OCI-LY7 (cell line): ENCODE data around the gene TTC28. TPM values are rescaled to one million over a fixed set of nuclear protein-coding genes. Genes with fewer than 3 reads are reported as not detected.
"Not testable (repeated sequence)": the region's sequence is repeated elsewhere in the genome, so short reads cannot be mapped to it uniquely, and the experiment has no call there.

Experiments used
- BruUV-seq: library from RNA; stranded (reverse); fragments of 400-500 nt; replicated peaks from 2 replicates; lab custom pipeline; 2021; lab: Mats Ljungman, UMichigan
- CTCF ChIA-PET: fragments of 300-600 bp; sonication (Branson Sonifier 250); formaldehyde crosslinking; loops from one replicate; lab custom pipeline; 2022; ENCODE audit warnings: antibody characterized with exemption; ENCODE audit not compliant: unreplicated experiment; lab: Charles Lee
- POLR2A ChIA-PET: fragments of 300-600 bp; sonication (Branson Sonifier 250); formaldehyde crosslinking; loops from one replicate; lab custom pipeline; 2022; ENCODE audit warnings: antibody characterized with exemption; lab: Charles Lee
- DNase-seq: peaks from one replicate; pipeline ENCODE4 v3.0.0-alpha.2; 2015; ENCODE audit warnings: low spot score
- H2AFZ ChIP-seq: fragments of 200-600 bp; sonication (generic), shearing (Covaris generic); 2 replicates; pipeline ENCODE4 v1.6.1; 2014; ENCODE audit warnings: mild to moderate bottlenecking, antibody characterized with exemption, low read length, moderate library complexity
- H3K27ac ChIP-seq: fragments of 200-600 bp; sonication (generic); 2 replicates; pipeline ENCODE4 v1.5.1; 2014; ENCODE audit warnings: mixed run types, low read depth, mild to moderate bottlenecking, moderate library complexity, low read length, inconsistent platforms; ENCODE audit not compliant: poor library complexity, severe bottlenecking
- H3K36me3 ChIP-seq: fragments of 200-600 bp; sonication (generic); 2 replicates; pipeline ENCODE4 v1.6.1; 2014; ENCODE audit warnings: mild to moderate bottlenecking, antibody characterized with exemption, low read length, moderate library complexity, mixed read lengths; ENCODE audit not compliant: insufficient read depth
- H3K4me1 ChIP-seq: fragments of 200-600 bp; sonication (generic); 2 replicates; pipeline ENCODE4 v1.5.1; 2014; ENCODE audit warnings: mild to moderate bottlenecking, low read length; ENCODE audit not compliant: insufficient read depth, poor library complexity, severe bottlenecking
- H3K4me2 ChIP-seq: fragments of 200-600 bp; sonication (generic); 2 replicates; pipeline ENCODE4 v1.6.1; 2014; ENCODE audit warnings: mild to moderate bottlenecking, low read length
- H3K4me3 ChIP-seq: fragments of 200-600 bp; sonication (generic); 2 replicates; pipeline ENCODE4 v1.5.1; 2014; ENCODE audit warnings: mild to moderate bottlenecking, low read depth, low read length; ENCODE audit not compliant: poor library complexity, severe bottlenecking
- H3K79me2 ChIP-seq: fragments of 200-600 bp; sonication (generic); 2 replicates; pipeline ENCODE4 v1.6.1; 2016; ENCODE audit warnings: low read depth, mild to moderate bottlenecking, low read length, moderate library complexity, mixed read lengths; ENCODE audit not compliant: insufficient read depth
- H3K9me2 ChIP-seq: fragments of 200-600 bp; sonication (generic); 2 replicates; pipeline ENCODE4 v1.6.1; 2016; ENCODE audit warnings: mild to moderate bottlenecking, low read length, mixed read lengths; ENCODE audit not compliant: insufficient read depth
- H3K9me3 ChIP-seq: fragments of 200-600 bp; sonication (generic); 2 replicates; pipeline ENCODE4 v1.6.1; 2014; ENCODE audit warnings: mild to moderate bottlenecking, mixed run types, low read length, mixed read lengths
- H4K20me1 ChIP-seq: fragments of 200-600 bp; sonication (generic); 2 replicates; pipeline ENCODE4 v1.6.1; 2014; ENCODE audit warnings: mild to moderate bottlenecking, antibody characterized with exemption, low read length, moderate library complexity, mixed read lengths; ENCODE audit not compliant: insufficient read depth
- EZH2phosphoT487 ChIP-seq: fragments of 200-600 bp; sonication (generic); IDR thresholded peaks from 2 replicates; pipeline ENCODE4 v1.6.1; 2018; ENCODE audit warnings: low read depth, borderline replicate concordance, mild to moderate bottlenecking, mixed run types, antibody characterized with exemption, low read length, moderate library complexity, mixed read lengths
- intact Hi-C: fragments of 100-400 bp; cut with micrococcal nuclease; formaldehyde crosslinking; loops from one replicate; pipeline ENCODE4 v1.10.0; 2022; ENCODE audit not compliant: unreplicated experiment
- total RNA-seq, 2 experiments: library from RNA; depleted of rRNA in 1 of 2; stranded (reverse); fragments of >200 nt in 1 of 2; shearing (Covaris generic) in 1 of 2; gene quantifications; 2 replicates each; pipeline ENCODE4 v1.2.3, GENCODE V29; 2014 to 2022
- TF ChIP-seq, protein P1 (sequence below): fragments of 200-600 bp; sonication (generic); conservative IDR thresholded peaks from 2 replicates; pipeline ENCODE4 v1.5.1; 2014; ENCODE audit warnings: mild to moderate bottlenecking, antibody characterized with exemption, low read length, moderate library complexity, mixed read lengths

The TTC28 gene
- total RNA-seq, 2 experiments from 2014 or later = under 0.01 to 0.55 TPM

DNA sequence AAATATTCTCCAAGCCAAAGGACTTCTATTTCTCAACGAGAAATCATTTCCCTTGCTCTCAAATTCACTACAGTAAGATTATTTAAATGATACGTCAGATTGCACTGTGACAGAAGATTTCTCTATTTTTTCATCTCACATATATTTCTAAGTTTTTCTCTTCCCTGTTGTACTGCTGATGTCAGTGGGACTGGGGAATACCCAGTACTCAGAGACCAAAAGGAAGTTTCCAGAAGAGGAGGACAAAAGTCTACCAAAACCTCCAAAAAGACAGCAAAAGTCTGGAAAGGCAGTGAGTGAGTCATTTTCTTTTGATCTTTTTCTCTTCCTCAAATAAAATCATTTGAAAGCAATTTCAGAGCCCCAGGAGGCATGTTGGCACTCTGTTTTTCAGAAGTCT lies 610.8 kb downstream of the TTC28 start:
- H3K9me3 ChIP-seq = no peaks in the 10 kb centered on the region
- no peaks in the 10 kb centered on the region for H3K4me1 ChIP-seq
- intact Hi-C loops = no loop called here
- H3K9me2 ChIP-seq = no peaks in the 10 kb centered on the region
- H3K4me2 ChIP-seq = no peak overlapping the region
- no peak for DNase-seq
- no TSS peak for BruUV-seq
- no peaks in the 10 kb centered on the region for H3K36me3 ChIP-seq
- H3K4me3 ChIP-seq = no peak overlapping the region
- H2AFZ ChIP-seq = no peak overlapping the region
- no peaks in the 10 kb centered on the region for H3K79me2 ChIP-seq
- CTCF ChIA-PET = no interaction called here
- H4K20me1 ChIP-seq = no peaks in the 10 kb centered on the region
- POLR2A ChIA-PET = no interaction called here
- no peak overlapping the region for H3K27ac ChIP-seq
- TF ChIP-seq, protein P1, sequence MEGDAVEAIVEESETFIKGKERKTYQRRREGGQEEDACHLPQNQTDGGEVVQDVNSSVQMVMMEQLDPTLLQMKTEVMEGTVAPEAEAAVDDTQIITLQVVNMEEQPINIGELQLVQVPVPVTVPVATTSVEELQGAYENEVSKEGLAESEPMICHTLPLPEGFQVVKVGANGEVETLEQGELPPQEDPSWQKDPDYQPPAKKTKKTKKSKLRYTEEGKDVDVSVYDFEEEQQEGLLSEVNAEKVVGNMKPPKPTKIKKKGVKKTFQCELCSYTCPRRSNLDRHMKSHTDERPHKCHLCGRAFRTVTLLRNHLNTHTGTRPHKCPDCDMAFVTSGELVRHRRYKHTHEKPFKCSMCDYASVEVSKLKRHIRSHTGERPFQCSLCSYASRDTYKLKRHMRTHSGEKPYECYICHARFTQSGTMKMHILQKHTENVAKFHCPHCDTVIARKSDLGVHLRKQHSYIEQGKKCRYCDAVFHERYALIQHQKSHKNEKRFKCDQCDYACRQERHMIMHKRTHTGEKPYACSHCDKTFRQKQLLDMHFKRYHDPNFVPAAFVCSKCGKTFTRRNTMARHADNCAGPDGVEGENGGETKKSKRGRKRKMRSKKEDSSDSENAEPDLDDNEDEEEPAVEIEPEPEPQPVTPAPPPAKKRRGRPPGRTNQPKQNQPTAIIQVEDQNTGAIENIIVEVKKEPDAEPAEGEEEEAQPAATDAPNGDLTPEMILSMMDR = no peak
- no peak for TF ChIP-seq EZH2phosphoT487

DNA sequence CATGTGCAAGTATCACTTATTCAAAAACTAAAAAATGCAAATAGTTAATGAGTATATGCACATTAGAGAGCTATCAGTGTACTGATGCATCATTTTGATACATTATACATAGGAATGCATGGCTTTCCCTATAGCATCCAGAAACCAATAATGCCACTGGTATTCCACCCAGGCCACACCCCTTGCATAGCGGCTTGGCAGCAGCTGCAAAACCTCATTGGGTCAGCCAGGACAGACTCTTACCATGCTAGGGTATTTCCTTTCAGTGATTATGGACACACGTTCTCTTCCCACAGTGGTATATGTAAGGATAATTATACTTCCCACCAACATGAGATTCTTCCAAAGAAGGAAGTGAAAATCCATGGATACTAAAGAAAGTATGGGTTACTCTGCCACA lies 614.7 kb downstream of the TTC28 start:
- H3K36me3 ChIP-seq = no peaks in the 10 kb centered on the region
- ChIA-PET POLR2A (interaction anchor here (0.6 kb wide), 1 partner anchor 1003 kb away, joined by 3 read pairs; no protein-coding TSS in a partner anchor), CTCF (no interaction called here)
- no peak overlapping the region for H3K27ac ChIP-seq
- H3K4me2 ChIP-seq = no peak overlapping the region
- TF ChIP-seq, protein P1 = no peak
- TF ChIP-seq EZH2phosphoT487 = no peak
- H3K79me2 ChIP-seq = no peaks in the 10 kb centered on the region
- no peak overlapping the region for H3K4me3 ChIP-seq
- no peaks in the 10 kb centered on the region for H3K9me3 ChIP-seq
- H4K20me1 ChIP-seq = no peaks in the 10 kb centered on the region
- no peaks in the 10 kb centered on the region for H3K4me1 ChIP-seq
- DNase-seq = no peak
- BruUV-seq = no TSS peak
- H3K9me2 ChIP-seq = no peaks in the 10 kb centered on the region
- intact Hi-C loops = no loop called here
- no peak overlapping the region for H2AFZ ChIP-seq

DNA sequence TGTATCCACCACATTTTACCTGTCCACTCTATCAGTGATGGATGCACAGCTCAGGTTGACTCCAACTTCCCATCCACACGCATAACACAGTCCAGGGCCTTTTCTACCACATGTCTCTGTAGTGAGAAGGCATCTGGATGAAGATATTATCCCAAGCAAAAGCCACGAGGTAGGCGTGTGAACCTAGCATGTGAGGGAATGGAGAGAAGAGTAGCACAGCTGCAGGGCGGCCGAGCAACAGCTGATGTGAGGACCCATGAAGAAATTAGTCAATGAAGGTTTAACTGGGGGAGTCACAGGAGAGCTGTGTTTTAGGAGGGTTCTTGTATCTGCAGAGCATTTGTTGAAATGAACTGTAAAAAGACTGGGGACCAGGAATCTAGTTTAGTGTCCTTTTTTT lies 616.0 kb downstream of the TTC28 start:
- H3K4me2 ChIP-seq = no peak overlapping the region
- H3K9me3 ChIP-seq = no peaks in the 10 kb centered on the region
- intact Hi-C loops = no loop called here
- no peak overlapping the region for H3K27ac ChIP-seq
- H3K4me3 ChIP-seq = no peak overlapping the region
- H3K9me2 ChIP-seq = no peaks in the 10 kb centered on the region
- no peak for DNase-seq
- ChIA-PET CTCF (no interaction called here), POLR2A (no interaction called here)
- H3K79me2 ChIP-seq = no peaks in the 10 kb centered on the region
- H4K20me1 ChIP-seq = no peaks in the 10 kb centered on the region
- TF ChIP-seq, protein P1 = no peak
- no peak for TF ChIP-seq EZH2phosphoT487
- H2AFZ ChIP-seq = no peak overlapping the region
- H3K4me1 ChIP-seq = no peaks in the 10 kb centered on the region
- no TSS peak for BruUV-seq
- H3K36me3 ChIP-seq = no peaks in the 10 kb centered on the region

DNA sequence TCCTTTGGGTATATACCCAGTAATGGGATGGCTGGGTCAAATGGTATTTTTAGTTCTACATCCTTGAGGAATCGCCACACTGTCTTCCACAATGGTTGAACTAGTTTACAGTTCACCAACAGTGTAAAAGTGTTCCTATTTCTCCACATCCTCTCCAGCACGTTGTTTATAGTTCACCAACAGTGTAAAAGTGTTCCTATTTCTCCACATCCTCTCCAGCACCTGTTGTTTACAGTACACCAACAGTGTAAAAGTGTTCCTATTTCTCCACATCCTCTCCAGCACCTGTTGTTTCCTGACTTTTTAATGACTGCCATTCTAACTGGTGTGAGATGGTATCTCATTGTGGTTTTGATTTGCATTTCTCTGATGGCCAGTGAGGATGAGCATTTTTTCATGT lies 619.0 kb downstream of the TTC28 start:
- H3K27ac ChIP-seq, H3K36me3 ChIP-seq, H2AFZ ChIP-seq, H3K9me2 ChIP-seq, intact Hi-C loops, POLR2A ChIA-PET, CTCF ChIA-PET, H3K4me3 ChIP-seq, H3K4me1 ChIP-seq, BruUV-seq, H3K79me2 ChIP-seq, H3K9me3 ChIP-seq, H3K4me2 ChIP-seq, H4K20me1 ChIP-seq: not testable (repeated sequence)
- DNase-seq = peak; percentile 18
